ENCODE data around the gene EDIL3. TPM values are rescaled to one million over a fixed set of nuclear protein-coding genes. Genes with fewer than 3 reads are reported as not detected.

The EDIL3 gene
- total and polyA plus RNA-seq, 5 donors from 2014 or later, result not detected

DNA sequence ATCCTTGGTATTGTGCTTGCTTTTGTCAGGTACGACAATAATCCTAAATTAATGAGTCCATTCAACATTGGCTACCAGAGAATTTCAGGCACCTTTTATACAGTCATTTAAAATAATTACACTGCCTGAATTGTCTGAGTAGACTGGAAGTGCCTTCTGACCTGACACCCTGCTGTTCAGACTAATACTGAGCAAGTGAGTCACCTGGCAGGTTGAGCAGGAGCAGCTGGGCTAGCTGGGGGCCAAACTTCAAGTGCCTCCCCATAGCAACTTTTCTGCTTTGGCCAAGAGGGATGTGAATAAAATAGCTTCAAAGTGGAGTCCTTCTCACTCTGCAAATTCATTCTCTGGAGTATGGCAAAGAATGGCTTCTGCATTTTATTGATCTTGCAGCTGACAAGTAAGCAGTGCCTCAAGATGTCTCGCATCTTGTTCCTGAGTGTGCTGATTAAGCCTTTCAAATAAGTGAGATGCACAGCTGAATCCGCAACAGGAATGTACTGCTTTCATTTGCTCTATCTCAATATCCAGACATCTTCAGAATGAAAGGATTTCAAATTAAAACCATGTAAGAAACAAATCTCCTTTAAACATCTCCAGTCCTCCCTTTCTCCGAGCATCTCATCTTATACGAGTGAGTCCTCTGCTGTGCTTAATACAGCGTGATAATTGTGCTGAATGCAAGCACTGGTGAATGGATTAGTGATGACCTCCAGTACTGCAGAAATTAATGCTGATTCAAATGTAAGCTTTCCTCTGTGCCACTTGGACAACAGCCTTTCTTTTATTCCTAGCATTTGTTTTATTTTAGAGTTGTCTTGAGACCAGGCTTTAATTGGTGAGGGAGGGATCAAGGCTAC is 271.2 kb downstream of the EDIL3 start:
- Histone ChIP-seq H3K4me1 (ENCODE audit: control insufficient read depth, insufficient read depth, low read length, poor library complexity, severe bottlenecking) (no peaks in the 10 kb centered on the region), H3K4me3 (ENCODE audit: low read depth, low read length) (no peak overlapping the region), H3K27me3 (ENCODE audit: control insufficient read depth, insufficient read depth, low read length) (no peaks in the 10 kb centered on the region), H3K27ac (ENCODE audit: insufficient read depth, low read length, poor library complexity, severe bottlenecking) (no peak overlapping the region), H3K36me3 (ENCODE audit: control insufficient read depth, insufficient read depth, low read length) (no peaks in the 10 kb centered on the region), H3K9me3 (ENCODE audit: control insufficient read depth in 2 of 2, low read length in 2 of 2) (no peaks in the 10 kb centered on the region)
- ATAC-seq (ENCODE audit: low read depth in 2 of 2), result no peak
- DNase-seq, result no peak
- Mint-ChIP-seq H3K9me3 (peaks cover 0 to 12% (median 4%) of the 10 kb centered on the region in 7 donors), H3K27ac (no peak overlapping the region), H3K27me3 (no peaks in the 10 kb centered on the region), H3K4me1 (no peaks in the 10 kb centered on the region), H3K4me3 (no peak overlapping the region), H3K36me3 (no peaks in the 10 kb centered on the region)

DNA sequence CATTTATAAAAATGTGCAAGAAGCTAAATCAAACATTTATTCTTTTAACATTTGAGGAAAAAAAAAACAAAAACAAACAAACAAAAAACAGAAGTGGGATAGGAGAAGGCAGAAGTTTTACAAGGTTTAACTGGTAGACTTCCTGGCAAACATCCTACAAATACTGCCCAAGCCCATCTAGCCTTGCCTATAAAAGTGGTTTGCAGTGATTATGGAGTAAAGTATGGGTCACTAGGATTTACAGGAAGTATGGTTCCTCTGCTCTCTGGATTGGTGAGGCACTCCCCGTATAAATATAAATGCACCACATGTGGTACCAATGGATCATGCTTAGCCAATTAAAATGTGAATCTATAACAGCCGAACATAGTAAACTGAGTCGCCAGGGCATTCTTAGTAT is 291.9 kb downstream of the EDIL3 start:
- Mint-ChIP-seq H3K27me3 (no peaks in the 10 kb centered on the region), H3K27ac (no peak overlapping the region), H3K4me3 (no peak overlapping the region), H3K36me3 (no peaks in the 10 kb centered on the region), H3K9me3 (peaks cover 4 to 16% (median 7%) of the 10 kb centered on the region in 7 donors), H3K4me1 (peaks cover 0 to 5% (median 0%) of the 10 kb centered on the region in 4 donors)
- H3K27me3 ChIP-seq (ENCODE audit: control insufficient read depth, insufficient read depth, low read length), result no peaks in the 10 kb centered on the region
- no peak overlapping the region for H3K27ac ChIP-seq (ENCODE audit: insufficient read depth, low read length, poor library complexity, severe bottlenecking)
- DNase-seq, result no peak
- H3K36me3 ChIP-seq (ENCODE audit: control insufficient read depth, insufficient read depth, low read length), result no peaks in the 10 kb centered on the region
- no peak for ATAC-seq (ENCODE audit: low read depth in 2 of 2)
- no peak overlapping the region for H3K4me3 ChIP-seq (ENCODE audit: low read depth, low read length)
- no peaks in the 10 kb centered on the region for H3K4me1 ChIP-seq (ENCODE audit: control insufficient read depth, insufficient read depth, low read length, poor library complexity, severe bottlenecking)
- H3K9me3 ChIP-seq (ENCODE audit: control insufficient read depth in 2 of 2, low read length in 2 of 2), result peaks cover 0 to 5% of the 10 kb centered on the region in 2 experiments

DNA sequence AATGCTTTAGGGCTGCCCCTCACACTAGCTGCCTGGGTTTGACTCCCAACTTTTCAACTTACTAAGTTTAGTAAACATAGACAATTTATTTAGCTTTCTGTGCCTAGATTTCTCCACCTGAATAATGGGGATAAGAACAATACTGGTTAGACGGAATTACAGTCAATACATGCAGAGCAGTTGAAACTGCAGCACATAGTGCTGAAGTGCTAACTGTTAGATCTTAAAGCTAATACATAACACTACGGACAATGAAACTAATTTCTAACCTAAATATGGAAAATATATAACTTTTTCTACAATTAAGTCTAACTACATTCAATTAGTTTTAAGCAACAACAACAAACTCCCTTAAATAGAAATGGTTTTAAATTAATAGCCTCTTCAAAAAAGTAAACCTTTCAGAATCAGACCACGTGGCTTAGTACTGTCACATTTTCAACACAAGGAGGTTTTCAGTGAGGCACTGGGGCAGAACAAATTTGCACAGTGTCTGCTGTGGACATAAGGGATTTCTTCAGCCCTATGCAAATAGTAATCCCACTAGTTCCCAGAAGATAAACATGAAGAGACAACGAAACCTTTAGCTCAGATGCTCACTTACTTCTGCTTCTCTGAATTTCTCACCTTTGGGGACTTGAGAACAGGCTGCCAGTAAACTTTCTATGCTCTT is 293.4 kb downstream of the EDIL3 start:
- Histone ChIP-seq H3K9me3 (ENCODE audit: control insufficient read depth in 2 of 2, low read length in 2 of 2) (peaks cover 0 to 4% of the 10 kb centered on the region in 2 experiments), H3K27me3 (ENCODE audit: control insufficient read depth, insufficient read depth, low read length) (no peaks in the 10 kb centered on the region), H3K4me1 (ENCODE audit: control insufficient read depth, insufficient read depth, low read length, poor library complexity, severe bottlenecking) (no peaks in the 10 kb centered on the region), H3K36me3 (ENCODE audit: control insufficient read depth, insufficient read depth, low read length) (no peaks in the 10 kb centered on the region), H3K4me3 (ENCODE audit: low read depth, low read length) (no peak overlapping the region), H3K27ac (ENCODE audit: insufficient read depth, low read length, poor library complexity, severe bottlenecking) (no peak overlapping the region)
- H3K36me3 Mint-ChIP-seq, result no peaks in the 10 kb centered on the region
- no peaks in the 10 kb centered on the region for H3K27me3 Mint-ChIP-seq
- peaks cover 0 to 5% (median 0%) of the 10 kb centered on the region in 4 donors for H3K4me1 Mint-ChIP-seq
- H3K9me3 Mint-ChIP-seq, result peaks cover 3 to 11% (median 5%) of the 10 kb centered on the region in 7 donors
- no peak overlapping the region for H3K27ac Mint-ChIP-seq
- H3K4me3 Mint-ChIP-seq, result no peak overlapping the region
- no peak for ATAC-seq (ENCODE audit: low read depth in 2 of 2)
- DNase-seq, result no peak

DNA sequence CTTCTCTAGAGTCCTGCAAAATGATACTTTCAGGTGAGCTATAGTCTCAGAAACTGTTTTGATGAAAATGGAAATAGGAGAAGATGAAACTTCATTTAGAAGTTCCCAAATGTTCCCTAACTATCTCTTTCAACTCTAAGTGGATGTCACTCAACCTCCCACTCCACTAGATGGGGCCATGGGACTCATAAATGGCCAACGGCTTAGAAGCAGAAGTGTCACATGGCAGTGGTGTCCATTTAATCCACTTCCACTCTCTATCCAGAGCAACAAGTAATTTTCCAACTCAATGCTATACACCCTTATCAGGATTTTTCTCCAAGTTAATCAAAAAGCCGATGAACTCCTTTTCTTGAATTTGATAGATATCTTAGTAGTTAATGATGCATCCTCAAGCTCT is 295.7 kb downstream of the EDIL3 start:
- Histone ChIP-seq H3K4me3 (ENCODE audit: low read depth, low read length) (no peak overlapping the region), H3K9me3 (ENCODE audit: control insufficient read depth in 2 of 2, low read length in 2 of 2) (no peaks in the 10 kb centered on the region), H3K27me3 (ENCODE audit: control insufficient read depth, insufficient read depth, low read length) (no peaks in the 10 kb centered on the region), H3K27ac (ENCODE audit: insufficient read depth, low read length, poor library complexity, severe bottlenecking) (no peak overlapping the region), H3K36me3 (ENCODE audit: control insufficient read depth, insufficient read depth, low read length) (no peaks in the 10 kb centered on the region), H3K4me1 (ENCODE audit: control insufficient read depth, insufficient read depth, low read length, poor library complexity, severe bottlenecking) (no peaks in the 10 kb centered on the region)
- ATAC-seq (ENCODE audit: low read depth in 2 of 2), result no peak
- no peak for DNase-seq
- peaks cover 0 to 5% (median 0%) of the 10 kb centered on the region in 4 donors for H3K4me1 Mint-ChIP-seq
- no peaks in the 10 kb centered on the region for H3K36me3 Mint-ChIP-seq
- H3K27me3 Mint-ChIP-seq, result no peaks in the 10 kb centered on the region
- no peak overlapping the region for H3K27ac Mint-ChIP-seq
- no peak overlapping the region for H3K4me3 Mint-ChIP-seq
- peaks cover 2 to 11% (median 5%) of the 10 kb centered on the region in 7 donors for H3K9me3 Mint-ChIP-seq

DNA sequence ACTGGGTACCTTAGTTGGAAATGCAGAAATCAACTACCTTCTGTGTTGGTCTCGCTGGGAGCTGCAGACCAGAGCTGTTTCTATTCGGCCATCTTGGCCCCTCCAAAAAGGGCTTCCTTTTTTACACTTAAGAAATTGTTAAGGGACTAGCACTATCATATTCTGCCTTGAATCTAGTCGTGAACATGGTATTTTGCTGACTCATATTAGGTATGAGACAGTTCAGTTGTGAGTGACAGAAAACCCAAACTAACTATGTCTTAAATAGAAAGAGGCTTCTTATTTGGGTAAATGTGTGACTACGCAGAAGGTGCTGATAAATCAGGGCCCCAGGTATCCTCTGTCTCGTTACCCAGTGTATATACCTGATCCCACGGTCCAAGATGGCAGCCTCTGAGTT is 298.2 kb downstream of the EDIL3 start:
- Mint-ChIP-seq H3K9me3 (peaks cover 0 to 5% (median 2%) of the 10 kb centered on the region in 7 donors), H3K4me3 (no peak overlapping the region), H3K27me3 (no peaks in the 10 kb centered on the region), H3K4me1 (peaks cover 0 to 5% (median 0%) of the 10 kb centered on the region in 4 donors), H3K36me3 (no peaks in the 10 kb centered on the region), H3K27ac (no peak overlapping the region)
- DNase-seq (no peak), ATAC-seq (ENCODE audit: low read depth in 2 of 2) (no peak)
- no peak overlapping the region for H3K27ac ChIP-seq (ENCODE audit: insufficient read depth, low read length, poor library complexity, severe bottlenecking)
- H3K36me3 ChIP-seq (ENCODE audit: control insufficient read depth, insufficient read depth, low read length), result no peaks in the 10 kb centered on the region
- H3K9me3 ChIP-seq (ENCODE audit: control insufficient read depth in 2 of 2, low read length in 2 of 2), result no peaks in the 10 kb centered on the region
- H3K27me3 ChIP-seq (ENCODE audit: control insufficient read depth, insufficient read depth, low read length), result no peaks in the 10 kb centered on the region
- H3K4me3 ChIP-seq (ENCODE audit: low read depth, low read length), result no peak overlapping the region
- H3K4me1 ChIP-seq (ENCODE audit: control insufficient read depth, insufficient read depth, low read length, poor library complexity, severe bottlenecking), result no peaks in the 10 kb centered on the region

DNA sequence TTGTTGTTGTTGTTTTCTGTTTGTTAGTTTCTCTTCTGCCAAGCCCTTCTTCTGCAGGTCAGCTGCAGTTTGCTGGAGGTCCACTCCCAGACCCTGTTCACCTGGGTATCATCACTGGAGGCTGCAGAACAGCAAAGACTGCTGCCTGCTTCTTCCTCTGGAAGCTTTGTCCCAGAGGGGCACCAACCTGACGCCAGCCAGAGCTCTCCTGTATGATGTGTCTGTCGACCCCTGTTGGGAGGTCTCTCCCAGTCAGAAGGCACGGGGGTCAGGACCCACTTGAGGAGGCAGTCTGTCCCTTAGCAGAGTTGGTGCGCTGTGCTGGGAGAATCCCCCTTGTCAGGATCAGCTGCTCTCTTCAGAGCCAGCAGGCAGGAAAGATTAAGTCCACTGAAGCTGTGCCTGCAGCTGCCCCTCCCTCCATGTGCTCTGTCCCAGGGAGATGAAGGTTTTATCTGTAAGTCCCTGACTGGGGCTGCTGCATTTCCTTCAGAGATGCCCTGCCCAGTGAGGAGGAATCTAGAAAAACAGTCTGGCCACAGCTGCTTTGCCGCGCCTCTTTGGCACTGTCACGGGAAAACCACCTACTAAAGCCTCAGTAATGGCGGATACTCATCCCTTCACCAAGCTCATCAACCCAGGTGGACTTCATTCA is 299.2 kb downstream of the EDIL3 start:
- Mint-ChIP-seq H3K4me3 (no peak overlapping the region), H3K27ac (no peak overlapping the region), H3K4me1 (peaks cover 0 to 5% (median 0%) of the 10 kb centered on the region in 4 donors), H3K27me3 (no peaks in the 10 kb centered on the region), H3K36me3 (no peaks in the 10 kb centered on the region), H3K9me3 (peaks cover 0 to 5% (median 1%) of the 10 kb centered on the region in 7 donors)
- no peaks in the 10 kb centered on the region for H3K27me3 ChIP-seq (ENCODE audit: control insufficient read depth, insufficient read depth, low read length)
- no peak overlapping the region for H3K4me3 ChIP-seq (ENCODE audit: low read depth, low read length)
- no peak overlapping the region for H3K27ac ChIP-seq (ENCODE audit: insufficient read depth, low read length, poor library complexity, severe bottlenecking)
- H3K4me1 ChIP-seq (ENCODE audit: control insufficient read depth, insufficient read depth, low read length, poor library complexity, severe bottlenecking), result no peaks in the 10 kb centered on the region
- no peaks in the 10 kb centered on the region for H3K9me3 ChIP-seq (ENCODE audit: control insufficient read depth in 2 of 2, low read length in 2 of 2)
- H3K36me3 ChIP-seq (ENCODE audit: control insufficient read depth, insufficient read depth, low read length), result no peaks in the 10 kb centered on the region
- DNase-seq (no peak), ATAC-seq (ENCODE audit: low read depth in 2 of 2) (no peak)

DNA sequence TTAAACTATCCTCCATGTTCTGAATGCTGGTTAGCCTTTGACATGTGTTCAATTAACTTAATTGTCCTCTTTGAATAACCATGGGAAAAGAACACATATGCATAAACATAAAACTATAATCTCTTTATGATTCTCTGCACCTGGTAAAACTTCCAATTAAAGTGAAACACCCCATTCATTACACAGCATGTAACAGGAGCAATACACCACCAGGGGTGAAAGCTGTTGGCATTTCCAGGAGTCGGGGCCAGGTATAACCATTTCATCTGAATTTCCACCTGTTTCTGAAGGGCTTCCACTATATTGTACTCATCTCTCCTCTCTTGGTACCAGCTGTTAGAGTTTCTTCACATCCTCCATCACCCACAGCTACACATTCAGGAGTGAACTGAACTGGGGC is 303.8 kb downstream of the EDIL3 start:
- Mint-ChIP-seq H3K4me3 (no peak overlapping the region), H3K27me3 (no peaks in the 10 kb centered on the region), H3K4me1 (no peaks in the 10 kb centered on the region), H3K9me3 (peaks cover 0 to 12% (median 5%) of the 10 kb centered on the region in 7 donors), H3K27ac (no peak overlapping the region), H3K36me3 (no peaks in the 10 kb centered on the region)
- Histone ChIP-seq H3K9me3 (ENCODE audit: control insufficient read depth in 2 of 2, low read length in 2 of 2) (no peaks in the 10 kb centered on the region), H3K36me3 (ENCODE audit: control insufficient read depth, insufficient read depth, low read length) (no peaks in the 10 kb centered on the region), H3K4me1 (ENCODE audit: control insufficient read depth, insufficient read depth, low read length, poor library complexity, severe bottlenecking) (no peaks in the 10 kb centered on the region), H3K27ac (ENCODE audit: insufficient read depth, low read length, poor library complexity, severe bottlenecking) (no peak overlapping the region), H3K27me3 (ENCODE audit: control insufficient read depth, insufficient read depth, low read length) (no peaks in the 10 kb centered on the region), H3K4me3 (ENCODE audit: low read depth, low read length) (no peak overlapping the region)
- DNase-seq, result no peak
- ATAC-seq (ENCODE audit: low read depth in 2 of 2), result no peak

Measured in CD4-positive, CD25-positive, alpha-beta regulatory T cell (primary cell).